Ramos (cell line): ENCODE data around the gene SINHCAF.

Experiments used
- in situ Hi-C: fragments of 300-500 bp; cut with MboI; formaldehyde crosslinking; loops from one replicate; pipeline ENCODE4 v1.14.3; 2022; ENCODE audit warnings: low sequenced_read_pairs; ENCODE audit not compliant: unreplicated experiment

SINHCAF gene

DNA sequence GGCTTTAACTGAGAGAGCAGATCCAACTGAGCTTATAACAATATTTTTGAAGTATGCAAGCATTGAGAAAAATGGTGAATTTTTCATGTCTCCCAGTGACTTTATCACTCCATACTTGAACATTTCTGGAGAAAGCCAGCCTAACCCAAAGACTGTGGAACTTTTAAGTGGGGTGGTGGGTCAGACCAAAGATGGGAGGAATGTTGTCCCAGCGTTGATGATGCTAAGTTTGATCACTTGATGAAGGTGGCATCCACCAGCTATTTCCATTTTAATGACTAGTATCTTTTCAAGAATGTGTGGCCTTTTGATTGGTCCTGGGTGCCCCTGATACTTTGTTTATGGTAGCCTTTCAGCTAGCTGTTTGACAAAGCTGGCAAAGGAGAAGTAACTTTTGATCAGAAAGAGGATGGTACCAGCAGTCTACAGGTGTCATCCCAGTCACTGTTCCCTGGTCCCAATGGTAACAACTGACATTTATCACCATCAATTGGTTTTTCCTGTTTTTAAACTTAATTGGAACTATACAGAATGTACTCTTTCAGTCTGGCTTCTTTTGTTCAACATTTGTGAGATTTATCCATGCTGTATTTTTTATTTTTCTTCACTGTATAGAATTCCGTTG lies 14.2 kb downstream of the SINHCAF start:
- in situ Hi-C loops = no loop called here

DNA sequence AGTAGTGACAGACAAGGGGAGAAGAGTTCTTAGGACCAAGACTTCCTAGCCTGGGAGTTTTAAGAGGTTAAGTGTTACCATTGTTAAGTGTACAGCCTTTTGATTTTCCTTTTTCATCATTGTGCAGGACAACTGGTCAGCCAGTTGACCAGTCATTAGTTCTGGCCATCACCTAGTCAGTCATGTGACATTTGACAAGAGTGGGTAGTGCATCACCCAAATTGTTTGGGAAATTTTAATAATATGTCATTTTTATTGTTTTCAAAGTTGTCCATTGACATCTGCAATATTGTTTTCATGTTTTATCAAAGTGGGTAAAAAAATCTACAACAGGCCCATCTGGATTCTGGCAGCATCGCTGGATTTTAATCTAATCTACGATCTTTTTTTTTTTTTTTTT lies 15.5 kb downstream of the SINHCAF start:
- in situ Hi-C loops = no loop called here

DNA sequence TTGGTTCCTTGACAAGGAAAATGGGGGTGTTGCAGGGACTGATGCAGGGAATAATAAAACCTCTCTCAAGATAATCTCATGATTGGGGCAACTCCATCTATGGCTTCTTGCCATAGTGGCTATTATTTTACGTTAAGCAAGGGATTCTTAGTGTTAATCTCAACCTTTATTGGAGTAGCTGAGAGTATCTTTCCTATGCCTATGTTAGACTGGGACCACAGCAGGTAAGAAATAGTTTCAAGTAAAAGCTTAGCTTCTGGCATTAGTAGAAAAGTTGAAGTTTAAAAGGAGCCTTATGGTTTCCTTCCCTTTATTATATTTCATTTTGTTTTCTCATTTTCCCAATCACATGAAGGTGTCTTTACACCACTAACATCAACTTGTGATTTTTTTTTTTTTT lies 16.7 kb downstream of the SINHCAF start:
- in situ Hi-C loops = no loop called here

DNA sequence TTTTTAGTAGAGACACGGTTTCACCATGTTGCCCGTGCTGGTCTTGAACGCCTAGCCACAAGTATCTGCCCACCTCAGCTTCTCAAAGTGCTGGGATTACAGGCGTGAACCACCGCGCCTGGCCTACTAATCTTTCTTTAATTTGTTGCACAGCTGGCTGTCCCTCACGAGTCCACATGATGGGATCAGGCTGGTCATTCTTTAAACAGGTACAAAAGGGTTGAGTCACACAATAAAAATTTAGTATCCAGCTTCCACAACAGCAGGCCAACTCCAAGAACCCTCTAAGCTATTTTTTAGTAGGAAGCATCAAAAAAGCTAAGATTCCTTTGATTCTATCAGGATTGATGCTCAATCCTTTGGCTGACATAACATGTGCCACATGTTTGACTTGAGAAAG lies 17.8 kb downstream of the SINHCAF start:
- in situ Hi-C loops = no loop called here

DNA sequence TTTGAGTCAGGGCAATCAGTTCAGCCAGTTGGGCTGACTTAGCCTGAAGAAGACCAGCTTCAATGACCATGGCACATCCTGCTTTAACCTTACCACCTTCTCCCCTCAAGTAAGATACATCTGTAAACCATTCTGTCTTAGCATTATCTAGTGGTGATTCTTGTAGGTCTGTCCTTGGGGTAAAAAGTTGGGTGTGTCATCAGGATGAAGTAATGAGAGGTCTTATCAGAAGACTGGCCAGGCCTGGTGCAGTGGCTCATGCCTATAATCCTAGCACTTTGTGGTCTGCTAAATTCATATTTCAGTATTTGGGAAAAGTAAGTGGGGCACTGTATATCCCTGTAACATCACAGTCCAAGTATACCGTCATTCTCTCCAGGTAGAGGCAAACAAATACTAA lies 19.1 kb downstream of the SINHCAF start:
- in situ Hi-C loops = no loop called here

DNA sequence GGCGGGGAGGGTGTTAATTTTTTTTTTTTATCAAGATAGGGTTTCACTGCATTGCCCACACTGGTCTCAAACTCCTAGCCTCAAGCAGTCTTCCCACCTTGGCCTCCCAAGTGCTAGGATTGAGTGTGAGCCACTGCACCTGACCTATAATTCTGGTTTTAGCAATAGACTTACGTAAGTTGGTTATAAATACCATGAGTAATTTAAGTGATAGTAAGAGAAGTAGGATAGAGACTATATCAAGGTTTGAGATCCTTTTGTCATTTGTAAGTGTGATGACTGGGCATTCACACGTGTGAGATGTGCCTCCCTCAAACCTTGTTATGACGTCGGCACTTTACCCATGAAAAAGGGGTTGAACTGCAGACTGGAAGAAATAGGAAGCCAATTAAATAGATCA lies 22.5 kb downstream of the SINHCAF start:
- in situ Hi-C loops = no loop called here

DNA sequence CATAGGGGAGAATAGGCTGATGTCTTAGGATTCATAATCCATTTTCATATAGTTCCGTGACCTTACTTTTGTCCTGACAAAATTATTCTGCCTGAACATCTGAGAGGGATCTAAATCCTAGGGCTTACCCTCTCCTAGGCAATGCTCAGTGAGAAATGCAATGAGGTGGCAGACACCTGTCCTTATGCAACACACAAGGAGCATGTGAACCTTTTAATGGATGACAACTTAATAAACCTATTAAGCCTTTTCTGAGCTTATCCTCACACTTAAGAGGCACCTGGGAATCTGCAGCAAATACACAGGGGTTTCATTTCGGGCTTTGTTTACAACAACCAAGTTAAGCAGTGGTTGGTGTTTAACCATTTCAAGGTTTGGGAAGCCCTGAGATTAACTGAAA lies 24.6 kb downstream of the SINHCAF start:
- in situ Hi-C loops = no loop called here

DNA sequence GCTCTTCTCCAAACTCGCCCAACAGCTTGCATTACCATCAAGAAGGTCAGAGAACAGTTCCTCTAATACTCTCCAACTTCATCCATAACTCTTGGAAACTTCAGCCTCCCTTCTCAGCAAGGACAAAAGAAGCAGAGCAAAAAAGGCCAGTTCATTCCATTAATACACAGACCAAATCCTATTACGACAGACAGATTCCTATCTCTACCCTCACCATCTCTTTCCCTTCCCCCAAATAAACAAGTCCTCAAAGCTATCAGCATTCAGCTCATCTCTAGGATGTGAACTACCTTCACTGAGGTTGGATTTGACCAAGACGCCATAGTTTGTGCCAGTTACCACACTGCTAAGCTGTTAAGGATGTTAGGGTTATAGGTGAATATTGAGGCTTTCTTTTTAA lies 25.2 kb downstream of the SINHCAF start:
- in situ Hi-C loops = no loop called here

DNA sequence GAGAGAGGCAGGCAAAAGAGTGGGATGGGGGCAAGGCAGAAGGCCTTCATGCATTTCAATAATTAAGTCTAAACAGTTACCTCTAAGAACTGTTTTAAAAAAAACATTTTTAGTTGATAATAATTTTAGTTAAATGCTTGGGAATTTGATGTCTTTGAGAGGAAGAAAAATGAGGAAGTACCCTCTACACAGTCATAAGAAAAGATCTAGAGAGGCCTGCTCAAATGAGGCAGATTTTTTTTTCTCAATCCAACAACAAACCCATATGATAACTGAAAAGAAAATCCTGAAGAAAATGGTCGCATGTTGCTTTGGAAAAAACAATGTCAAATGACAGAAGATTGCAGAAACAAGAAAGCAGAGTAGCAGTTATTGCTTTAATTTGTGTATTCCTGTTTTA lies 25.6 kb downstream of the SINHCAF start:
- in situ Hi-C loops = no loop called here

DNA sequence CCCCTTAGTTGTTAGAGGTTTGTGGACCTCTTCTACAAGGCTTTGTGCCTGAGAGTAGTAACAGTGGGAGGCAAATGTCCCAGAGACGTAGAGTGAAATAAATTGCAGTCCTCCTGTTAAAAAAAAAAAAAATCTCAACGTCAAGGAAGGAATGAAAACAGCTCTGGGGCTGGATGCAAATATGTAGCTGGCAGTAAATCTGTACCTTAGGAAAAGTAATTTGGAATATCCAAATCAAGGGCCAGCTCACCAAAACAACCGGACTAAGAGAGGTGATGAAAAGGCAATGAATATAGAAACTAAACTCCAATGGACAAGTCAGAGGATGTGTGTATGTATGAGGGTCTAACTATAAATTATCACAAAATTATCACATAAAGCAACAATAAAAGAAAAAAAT lies 27.0 kb downstream of the SINHCAF start:
- in situ Hi-C loops = no loop called here

DNA sequence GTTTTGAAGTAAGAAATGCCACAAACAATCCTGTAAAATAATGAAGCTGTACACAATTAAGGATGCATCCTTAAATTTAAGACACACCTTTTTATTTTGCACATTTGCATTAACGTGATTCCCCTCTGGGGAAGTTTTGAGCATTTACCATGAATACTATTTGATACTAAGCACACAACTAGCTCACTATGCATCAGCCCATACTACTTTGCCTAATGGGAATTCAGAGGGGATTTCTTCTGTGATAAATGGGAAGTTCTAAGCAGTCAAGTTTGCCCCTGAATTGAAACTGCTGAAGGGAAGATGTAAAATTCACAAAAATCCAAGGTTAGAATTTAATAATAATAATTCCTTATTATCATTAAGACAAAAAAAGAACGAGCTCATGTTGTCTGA lies 27.4 kb downstream of the SINHCAF start:
- in situ Hi-C loops = no loop called here

DNA sequence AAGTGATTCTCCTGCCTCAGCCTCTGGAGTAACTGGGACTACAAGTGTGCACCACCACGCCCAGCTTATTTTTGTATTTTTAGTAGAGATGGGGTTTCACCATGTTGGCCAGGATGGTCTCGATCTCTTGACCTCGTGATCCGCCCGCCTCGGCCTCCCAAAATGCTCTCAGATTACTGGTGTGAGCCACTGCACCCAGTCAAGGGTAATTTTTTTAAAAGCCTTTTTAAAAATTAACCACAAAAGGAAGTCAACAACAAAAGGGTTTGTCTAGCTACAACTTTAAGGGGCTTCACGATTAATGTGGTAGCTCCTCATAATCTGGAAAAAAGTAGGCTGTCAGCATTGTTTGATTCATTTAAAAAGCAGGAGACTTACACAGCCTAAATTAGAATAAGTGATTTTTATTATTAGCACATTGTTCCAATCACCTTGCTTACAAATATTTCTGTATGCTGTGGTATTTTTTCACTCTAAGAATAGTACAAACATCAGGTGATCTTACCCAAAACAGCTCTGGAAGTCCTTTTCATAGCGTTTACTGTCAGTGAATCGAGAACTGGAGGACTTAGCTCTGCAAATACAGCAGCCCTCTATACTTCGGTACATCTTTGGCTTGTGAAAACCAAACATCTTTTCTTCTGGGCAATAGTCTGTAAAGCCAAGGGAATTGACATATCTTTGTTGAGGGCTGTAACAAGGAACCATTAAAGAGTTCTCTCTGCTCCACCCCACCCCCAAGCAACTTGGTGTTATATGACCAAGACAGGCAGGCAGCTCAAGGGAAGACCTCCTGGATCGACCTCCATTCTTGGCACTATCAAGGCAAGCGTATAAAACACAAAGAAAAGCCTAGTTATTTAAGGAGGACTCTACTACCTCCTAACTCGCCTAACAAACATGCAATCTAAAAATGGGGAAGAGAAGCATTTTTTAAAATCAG lies 28.1 kb downstream of the SINHCAF start:
- in situ Hi-C loops = no loop called here

DNA sequence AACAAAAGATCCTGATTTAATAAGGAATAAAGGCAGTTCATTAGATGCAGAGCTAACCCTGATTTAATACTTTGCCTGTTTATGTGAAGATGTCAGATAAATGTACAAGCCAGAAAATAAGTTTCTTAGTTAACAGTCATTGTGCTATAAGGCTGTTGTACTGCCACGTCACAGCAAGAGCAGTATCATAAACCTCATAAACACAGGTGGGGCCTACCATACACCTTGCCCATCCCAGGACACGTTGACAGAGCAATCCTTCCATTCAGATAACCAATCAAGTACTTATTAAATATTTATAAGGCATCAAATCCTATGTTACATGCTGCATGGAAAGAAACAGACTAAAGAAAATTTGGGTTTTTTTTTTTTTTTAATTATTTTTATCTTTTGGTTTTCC lies 36.5 kb downstream of the SINHCAF start:
- in situ Hi-C loops = no loop called here

DNA sequence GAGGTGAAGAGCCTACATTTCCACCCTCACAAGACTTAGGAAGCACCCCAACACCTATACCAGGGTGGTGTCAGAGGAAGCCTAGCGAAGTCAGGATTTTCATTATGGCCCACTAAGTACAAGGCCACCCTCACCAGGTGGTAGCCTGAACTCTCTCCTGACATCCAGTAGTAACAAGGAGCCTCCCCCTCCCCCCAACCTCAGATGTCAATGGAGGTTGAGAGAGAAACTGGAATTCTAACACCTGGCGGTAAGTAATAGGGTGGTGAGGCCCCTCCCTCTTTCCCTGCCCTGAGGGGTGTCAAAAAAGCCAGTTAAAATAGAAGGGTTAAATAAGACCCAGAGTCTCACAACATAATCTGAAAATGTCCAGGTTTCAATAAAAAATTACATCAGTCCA lies 37.6 kb downstream of the SINHCAF start:
- in situ Hi-C loops = no loop called here

DNA sequence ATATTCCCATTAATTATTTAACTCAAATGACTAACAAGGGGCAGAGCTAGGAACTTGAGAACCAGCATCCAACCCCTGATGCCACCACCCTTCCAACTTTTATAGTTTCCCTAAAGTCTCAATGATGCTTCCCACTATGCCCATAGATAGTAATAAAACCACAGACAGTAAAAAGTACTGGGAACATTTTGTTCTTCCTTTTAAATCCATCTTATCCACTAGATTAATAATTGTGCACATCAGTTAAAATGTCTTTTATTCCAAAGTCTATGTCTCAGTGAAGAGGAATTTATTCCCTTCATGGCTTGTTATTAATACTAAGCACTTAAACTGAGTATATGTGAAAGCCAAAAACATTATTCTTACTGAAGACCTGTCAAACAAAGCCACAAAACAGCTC lies 45.8 kb downstream of the SINHCAF start:
- in situ Hi-C loops = no loop called here

DNA sequence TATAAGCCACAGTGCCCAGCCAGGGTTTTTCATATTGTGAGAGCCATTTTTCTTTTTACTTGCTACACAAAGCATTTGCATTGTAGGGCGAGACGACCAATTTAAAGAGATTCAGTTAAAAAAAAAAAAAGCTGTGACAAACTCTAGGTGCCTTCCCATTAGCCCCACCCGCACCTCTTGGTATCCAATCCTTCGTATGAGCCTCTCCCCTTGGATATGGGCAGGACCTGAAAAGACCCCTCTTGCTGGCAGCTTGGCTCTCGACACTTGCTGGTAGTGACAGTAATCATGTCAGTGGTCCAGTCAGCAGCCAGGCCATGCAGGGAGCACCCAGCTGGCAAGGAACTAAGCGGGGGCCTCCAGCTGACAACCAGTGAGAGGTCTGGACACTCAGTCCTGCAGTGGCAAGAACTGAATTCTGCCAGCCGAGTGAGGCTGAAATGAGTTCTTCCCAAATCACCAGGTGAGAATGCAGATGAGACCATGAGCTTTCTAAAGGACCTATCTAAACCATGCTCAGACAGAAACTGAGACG lies 46.5 kb downstream of the SINHCAF start:
- in situ Hi-C loops = no loop called here

DNA sequence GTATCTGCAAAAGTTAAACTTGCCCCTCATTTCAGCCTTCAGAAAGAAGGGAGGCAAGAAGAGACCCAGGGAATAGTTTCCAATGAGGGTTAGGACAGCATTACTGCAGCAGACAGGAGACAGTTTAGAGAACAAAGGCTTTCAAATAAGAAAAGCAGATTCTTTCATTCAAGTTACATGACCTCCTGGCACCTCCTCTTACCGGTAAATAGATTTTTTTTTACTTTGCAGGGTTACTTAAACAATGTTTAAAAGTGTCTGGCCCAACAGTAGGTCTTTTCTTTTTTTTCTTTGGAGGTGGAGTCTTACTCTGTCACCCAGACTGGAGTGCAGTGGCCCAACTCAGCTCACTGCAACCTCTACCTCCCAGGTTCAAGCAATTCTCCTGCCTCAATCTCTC lies 47.1 kb downstream of the SINHCAF start:
- in situ Hi-C loops = no loop called here

DNA sequence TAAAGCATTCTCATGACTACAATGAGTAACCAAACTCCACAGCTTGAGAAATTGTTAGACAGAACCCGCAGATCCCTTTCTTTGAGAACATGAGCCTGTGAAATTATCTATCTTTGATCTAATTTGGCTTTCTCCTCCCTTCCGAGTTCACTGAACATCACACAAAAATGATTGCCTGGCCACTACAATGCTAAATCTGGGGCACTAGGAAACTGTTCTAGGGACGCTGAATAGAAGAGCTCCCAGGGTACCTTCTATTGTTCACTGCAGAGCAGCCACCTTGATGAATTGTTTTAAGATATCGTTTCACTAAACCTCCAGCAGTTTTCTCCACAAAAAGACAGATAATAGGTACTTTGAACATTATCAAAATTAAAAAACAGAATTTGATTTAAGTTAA lies 47.5 kb downstream of the SINHCAF start:
- in situ Hi-C loops = no loop called here

DNA sequence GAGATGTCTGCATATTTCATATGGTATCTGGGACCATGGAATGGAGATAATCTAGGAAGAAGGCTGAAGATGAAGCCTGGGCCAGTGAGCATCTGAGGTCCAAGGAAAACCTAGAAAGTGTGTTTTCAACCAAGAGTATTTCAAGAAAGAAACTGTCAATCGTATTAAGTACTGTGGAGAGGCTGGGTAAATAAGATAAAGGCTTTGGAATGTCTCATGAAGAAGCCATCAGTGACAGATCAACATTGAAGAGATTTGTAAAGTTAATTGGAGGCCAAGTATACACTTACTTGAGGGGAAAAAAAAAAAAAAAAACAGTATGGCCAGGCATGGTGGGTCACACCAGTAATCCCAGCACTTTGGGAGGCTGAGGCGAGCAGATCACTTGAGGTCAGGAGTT lies 48.9 kb downstream of the SINHCAF start:
- in situ Hi-C loops = no loop called here

DNA sequence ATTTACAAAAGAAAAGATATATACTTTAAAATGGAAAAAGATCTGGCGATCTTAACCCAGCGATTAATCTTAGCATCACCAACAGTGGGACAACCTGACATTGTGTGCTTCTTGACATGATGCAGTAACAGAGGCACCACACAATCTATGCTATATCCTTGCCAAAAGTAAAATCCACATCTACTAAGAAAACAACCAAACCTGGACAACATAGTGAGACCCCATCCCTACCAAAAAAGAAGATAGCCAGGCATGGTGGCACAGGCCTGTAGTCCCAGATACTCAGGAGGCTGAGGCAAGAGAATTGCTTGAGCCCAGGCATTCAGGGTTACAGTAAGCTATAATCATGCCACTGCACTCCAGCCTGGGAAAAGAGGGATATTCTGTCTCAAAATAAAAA lies 50.5 kb downstream of the SINHCAF start:
- in situ Hi-C loops = no loop called here

DNA sequence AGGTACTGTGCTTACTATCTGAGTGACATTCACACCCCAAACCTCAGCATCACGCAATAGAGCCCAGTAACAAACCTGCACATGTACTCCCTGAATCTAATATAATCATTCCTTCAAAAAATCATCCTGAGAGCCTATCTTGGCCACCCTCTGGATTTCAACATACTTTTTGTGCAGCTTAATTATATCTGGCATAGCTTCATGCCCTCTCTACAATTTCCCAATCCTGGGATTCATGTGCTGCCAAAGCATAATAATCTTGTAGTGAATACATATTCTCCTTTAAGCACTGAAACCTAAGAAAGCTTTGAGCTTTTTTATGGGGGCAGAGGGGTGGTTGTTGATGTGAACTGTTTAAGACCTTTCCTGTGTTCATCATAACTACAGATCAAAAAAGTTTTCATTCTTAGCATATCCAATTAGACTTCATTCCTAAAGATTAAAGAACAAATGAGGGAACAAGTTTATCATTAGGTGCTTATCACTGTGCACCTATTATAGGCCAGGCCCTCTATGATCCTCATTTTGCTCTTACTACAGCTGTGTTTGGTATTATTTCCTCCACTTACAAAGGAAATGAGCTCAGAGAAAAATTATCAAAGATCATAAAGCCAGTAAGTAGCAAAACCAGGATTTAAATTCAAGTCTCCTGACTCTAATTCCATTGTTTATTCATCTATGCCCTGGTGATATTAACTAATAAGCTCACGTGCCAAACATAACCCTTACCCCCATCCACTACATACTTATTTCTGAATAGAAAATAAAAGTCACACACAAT lies 51.2 kb downstream of the SINHCAF start:
- in situ Hi-C loops = no loop called here
